B cell (primary cell): ENCODE results near the gene CIP2A. TPM values are rescaled to one million over a fixed set of nuclear protein-coding genes. Genes with fewer than 3 reads are reported as not detected.

ENCODE experiments used
- ATAC-seq: fragments of 200-7000 bp; cut with Tn5 transposase; one replicate; pipeline ENCODE4 v1.10.0; 2021; ENCODE audit warnings: low read depth, mild to moderate bottlenecking, moderate number of reproducible peaks, moderate library complexity
- CTCF ChIA-PET: fragments of 350-600 bp; sonication (Branson Sonifier 250); formaldehyde crosslinking; loops from one replicate; lab custom pipeline; 2021; ENCODE audit warnings: antibody characterized with exemption, inconsistent platforms; lab: Charles Lee
- POLR2A ChIA-PET: fragments of 350-600 bp; sonication (Branson Sonifier 250); formaldehyde crosslinking; loops from one replicate; lab custom pipeline; 2021; ENCODE audit warnings: antibody characterized with exemption; lab: Charles Lee
- DNase-seq: peaks from one replicate; pipeline ENCODE4 v3.0.0; 2013
- H2AFZ ChIP-seq: 2 replicates; pipeline ENCODE4 v1.6.1; 2012; ENCODE audit warnings: mild to moderate bottlenecking, low read depth, low read length; ENCODE audit not compliant: insufficient read depth, poor library complexity, severe bottlenecking
- H3K27ac ChIP-seq, 2 donors: 1 replicate in 1 of 2; 2 replicates in 1 of 2; pipeline ENCODE4 v1.5.1; 2012 to 2013; ENCODE audit warnings: low read length in 2 of 2, mild to moderate bottlenecking in 2 of 2, moderate library complexity in 1 of 2
- H3K27me3 ChIP-seq, 4 experiments: fragments of 200-600 bp in 1 of 4; sonication (generic) in 1 of 4; replicated peaks in 1 of 4; 1 replicate in 2 of 4; 2 replicates in 2 of 4; pipeline versions ENCODE4 v1.6.1 to v1.7.0; 2013 to 2016; ENCODE audit warnings: low read length in 3 of 4, mild to moderate bottlenecking in 2 of 4, mixed read lengths in 1 of 4, moderate library complexity in 1 of 4; ENCODE audit not compliant: insufficient read depth in 4 of 4, control insufficient read depth in 3 of 4; ENCODE audit errors: control extremely low read depth in 1 of 4
- H3K36me3 ChIP-seq, 2 experiments: replicated peaks in 1 of 2; 1 replicate in 1 of 2; 2 replicates in 1 of 2; pipeline versions ENCODE4 v1.6.1 to v1.7.1; 2013; ENCODE audit warnings: low read length in 1 of 2; ENCODE audit not compliant: insufficient read depth in 2 of 2, control insufficient read depth in 1 of 2; ENCODE audit errors: control extremely low read depth in 1 of 2, extremely low read depth in 1 of 2
- H3K4me1 ChIP-seq, 2 donors: fragments of 200-600 bp in 1 of 2; sonication (generic) in 1 of 2; 1 replicate in 1 of 2; 2 replicates in 1 of 2; pipeline versions ENCODE4 v1.5.1 to v1.6.1; 2013 to 2017; ENCODE audit warnings: low read length in 2 of 2; ENCODE audit not compliant: control insufficient read depth in 2 of 2, insufficient read depth in 2 of 2
- H3K4me2 ChIP-seq: replicated peaks from 2 replicates; pipeline ENCODE3; 2012; ENCODE audit warnings: mild to moderate bottlenecking, low read depth, low read length; ENCODE audit not compliant: poor library complexity, severe bottlenecking
- H3K4me3 ChIP-seq, 5 experiments: fragments of 200-600 bp in 1 of 5; sonication (generic) in 1 of 5; 1 replicate in 3 of 5; 2 replicates in 2 of 5; pipeline versions ENCODE4 v1.5.1 to v1.7.0; 2011 to 2016; ENCODE audit warnings: low read length in 4 of 5, mild to moderate bottlenecking in 4 of 5, low read depth in 2 of 5, control low read depth in 1 of 5, moderate library complexity in 1 of 5; ENCODE audit not compliant: insufficient read depth in 1 of 5; ENCODE audit errors: control extremely low read depth in 1 of 5, extremely low read depth in 1 of 5
- H3K79me2 ChIP-seq: fragments of 200-600 bp; sonication (generic); one replicate; pipeline ENCODE4 v1.6.0; 2016; ENCODE audit warnings: low read length; ENCODE audit not compliant: control insufficient read depth, insufficient read depth
- H3K9ac ChIP-seq: fragments of 200-600 bp; sonication (generic); 2 replicates; pipeline ENCODE4 v1.6.1; 2017; ENCODE audit warnings: mild to moderate bottlenecking, low read length, moderate library complexity
- H3K9me3 ChIP-seq, 3 donors: one replicate each; pipeline versions ENCODE4 v1.6.1 to v1.7.1; 2013; ENCODE audit warnings: low read length in 2 of 3; ENCODE audit not compliant: control insufficient read depth in 2 of 3, insufficient read depth in 1 of 3; ENCODE audit errors: control extremely low read depth in 1 of 3
- H4K20me1 ChIP-seq: 2 replicates; pipeline ENCODE4 v1.6.0; 2012; ENCODE audit warnings: mild to moderate bottlenecking, low read length; ENCODE audit not compliant: insufficient read depth, control insufficient read depth, poor library complexity, severe bottlenecking
- H3K27ac Mint-ChIP-seq: one replicate; pipeline ENCODE4 v1.8.0; 2021; ENCODE audit warnings: mixed read lengths
- H3K27me3 Mint-ChIP-seq: one replicate; pipeline ENCODE4 v1.8.0; 2021; ENCODE audit warnings: mixed read lengths
- H3K4me1 Mint-ChIP-seq: one replicate; pipeline ENCODE4 v1.8.0; 2021; ENCODE audit warnings: mixed read lengths
- H3K4me3 Mint-ChIP-seq: one replicate; pipeline ENCODE4 v1.8.0; 2021; ENCODE audit warnings: mixed read lengths
- H3K9me3 Mint-ChIP-seq: one replicate; pipeline ENCODE4 v1.8.0; 2022; ENCODE audit warnings: mixed read lengths; ENCODE audit not compliant: insufficient read depth
- EZH2 ChIP-seq: IDR thresholded peaks from 2 replicates; pipeline ENCODE4 v1.6.1; 2012; ENCODE audit warnings: borderline replicate concordance, low read depth, mild to moderate bottlenecking, moderate library complexity, low read length; ENCODE audit not compliant: insufficient read depth, poor library complexity, severe bottlenecking
- WGBS: methylation state at CpG from one replicate; pipeline ENCODE4 v1.1.5; 2013; ENCODE audit warnings: missing lambda C conversion rate; ENCODE audit not compliant: insufficient coverage; 5-methylcytosine and 5-hydroxymethylcytosine counted together
- intact Hi-C: fragments of 100-400 bp; cut with micrococcal nuclease; formaldehyde crosslinking; loops from one replicate; pipeline ENCODE4 v1.10.0; 2022
- polyA plus RNA-seq: library from polyadenylated mRNA; depleted of rRNA; stranded (reverse); fragments of >200 nt; gene quantifications from 2 replicates; pipeline ENCODE4 v1.2.3, GENCODE V29; 2012
- total RNA-seq, 2 donors: library from RNA; stranded (reverse); fragments of 120-200 nt in 1 of 2; gene quantifications; 1 replicate in 1 of 2; 2 replicates in 1 of 2; pipeline versions ENCODE4 v1.2.3 to v1.2.4, GENCODE V29; 2013 to 2022
- TF ChIP-seq, protein P1 (sequence below): fragments of 200-600 bp; IDR thresholded peaks from one replicate; pipeline ENCODE4 v1.8.0; 2022; ENCODE audit warnings: antibody characterized with exemption, mild to moderate bottlenecking

Gene CIP2A
- total and polyA plus RNA-seq, 2 donors (not counting 1 experiment from before 2014, with no cell fraction given): 2.3 to 11.0 TPM

DNA sequence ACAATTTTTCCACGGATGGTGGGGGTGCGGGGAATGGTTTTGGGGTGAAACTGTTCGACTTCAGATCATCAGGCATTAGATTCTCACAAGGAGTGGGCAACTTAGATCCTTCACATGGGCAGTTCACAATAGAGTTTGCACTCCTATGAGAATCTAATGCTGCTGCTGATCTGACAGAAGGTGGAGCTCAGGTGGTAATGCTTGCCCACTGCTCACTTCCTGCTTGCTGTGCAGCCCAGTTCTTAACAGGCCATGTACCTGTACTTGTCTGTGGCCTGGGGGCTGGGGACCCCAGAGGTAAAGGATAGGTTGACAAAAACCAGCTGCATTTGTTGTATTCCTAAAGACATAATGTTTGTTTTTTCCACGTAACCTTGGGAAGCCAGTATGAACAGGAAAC is 16.3 kb upstream of the CIP2A start:
- Histone ChIP-seq H3K4me2 (no peak overlapping the region), H3K4me1 (peaks cover 29 to 32% of the 10 kb centered on the region in 2 donors), H3K9ac (no peak overlapping the region), H2AFZ (no peak overlapping the region), H3K79me2 (peaks cover 6% of the 10 kb centered on the region), H3K4me3 (no peak overlapping the region), H3K27ac (no peak overlapping the region), H3K9me3 (no peaks in the 10 kb centered on the region), H3K36me3 (no peaks in the 10 kb centered on the region), H4K20me1 (no peaks in the 10 kb centered on the region), H3K27me3 (no peaks in the 10 kb centered on the region)
- ChIA-PET POLR2A (no interaction called here), CTCF (no interaction called here)
- DNase-seq (no peak), ATAC-seq (no peak)
- Mint-ChIP-seq H3K27ac (no peak overlapping the region), H3K9me3 (no peaks in the 10 kb centered on the region), H3K27me3 (no peaks in the 10 kb centered on the region), H3K4me1 (peaks cover 27% of the 10 kb centered on the region), H3K4me3 (no peak overlapping the region)
- intact Hi-C loops: no loop called here
- TF ChIP-seq, protein P1, sequence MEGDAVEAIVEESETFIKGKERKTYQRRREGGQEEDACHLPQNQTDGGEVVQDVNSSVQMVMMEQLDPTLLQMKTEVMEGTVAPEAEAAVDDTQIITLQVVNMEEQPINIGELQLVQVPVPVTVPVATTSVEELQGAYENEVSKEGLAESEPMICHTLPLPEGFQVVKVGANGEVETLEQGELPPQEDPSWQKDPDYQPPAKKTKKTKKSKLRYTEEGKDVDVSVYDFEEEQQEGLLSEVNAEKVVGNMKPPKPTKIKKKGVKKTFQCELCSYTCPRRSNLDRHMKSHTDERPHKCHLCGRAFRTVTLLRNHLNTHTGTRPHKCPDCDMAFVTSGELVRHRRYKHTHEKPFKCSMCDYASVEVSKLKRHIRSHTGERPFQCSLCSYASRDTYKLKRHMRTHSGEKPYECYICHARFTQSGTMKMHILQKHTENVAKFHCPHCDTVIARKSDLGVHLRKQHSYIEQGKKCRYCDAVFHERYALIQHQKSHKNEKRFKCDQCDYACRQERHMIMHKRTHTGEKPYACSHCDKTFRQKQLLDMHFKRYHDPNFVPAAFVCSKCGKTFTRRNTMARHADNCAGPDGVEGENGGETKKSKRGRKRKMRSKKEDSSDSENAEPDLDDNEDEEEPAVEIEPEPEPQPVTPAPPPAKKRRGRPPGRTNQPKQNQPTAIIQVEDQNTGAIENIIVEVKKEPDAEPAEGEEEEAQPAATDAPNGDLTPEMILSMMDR: no peak
- 67% methylated on average over 3 of the region's 4 CpGs for WGBS

GRCh38 chr3:108605028-108605427 is 15.8 kb upstream of the CIP2A start:
- H3K27me3 Mint-ChIP-seq: no peaks in the 10 kb centered on the region
- Histone ChIP-seq H2AFZ (no peak overlapping the region), H4K20me1 (no peaks in the 10 kb centered on the region), H3K9ac (no peak overlapping the region), H3K4me3 (no peak overlapping the region), H3K79me2 (peaks cover 6% of the 10 kb centered on the region), H3K4me1 (peaks cover 29 to 32% of the 10 kb centered on the region in 2 donors), H3K27me3 (no peaks in the 10 kb centered on the region), H3K9me3 (no peaks in the 10 kb centered on the region), H3K4me2 (no peak overlapping the region), H3K36me3 (no peaks in the 10 kb centered on the region), H3K27ac (no peak overlapping the region)
- ChIA-PET POLR2A (no interaction called here), CTCF (interaction anchor here (0.8 to 3.5 kb wide), 2 partner anchors 15 to 1369 kb away, joined by 3 to 15 read pairs; partner anchors contain the start of genes CIP2A and DZIP3)
- no peak overlapping the region for H3K4me3 Mint-ChIP-seq
- no peak for TF ChIP-seq EZH2
- TF ChIP-seq, protein P1: no peak
- WGBS: no CpG with 5 or more reads among the region's 2 CpGs
- peaks cover 27% of the 10 kb centered on the region for H3K4me1 Mint-ChIP-seq
- intact Hi-C loops: no loop called here
- ATAC-seq: no peak
- no peak for DNase-seq
- no peaks in the 10 kb centered on the region for H3K9me3 Mint-ChIP-seq
- no peak overlapping the region for H3K27ac Mint-ChIP-seq
